Activated naive CD4-positive, alpha-beta T cell treated with anti-CD3 and anti-CD28 coated beads, Interleukin-2, amount 50 U/mL, for 16 hours (primary cell): ENCODE results near the gene RAPGEF2.
A peak's percentile ranks its signal among the peaks of the same experiment; 100 is the strongest.
"Not testable (repeated sequence)": the region's sequence is repeated elsewhere in the genome, so short reads cannot be mapped to it uniquely, and the experiment has no call there.

ENCODE experiments used
- DNase-seq: peaks from one replicate; pipeline ENCODE4 v3.0.0-alpha.2; 2020

The RAPGEF2 gene, protein sequence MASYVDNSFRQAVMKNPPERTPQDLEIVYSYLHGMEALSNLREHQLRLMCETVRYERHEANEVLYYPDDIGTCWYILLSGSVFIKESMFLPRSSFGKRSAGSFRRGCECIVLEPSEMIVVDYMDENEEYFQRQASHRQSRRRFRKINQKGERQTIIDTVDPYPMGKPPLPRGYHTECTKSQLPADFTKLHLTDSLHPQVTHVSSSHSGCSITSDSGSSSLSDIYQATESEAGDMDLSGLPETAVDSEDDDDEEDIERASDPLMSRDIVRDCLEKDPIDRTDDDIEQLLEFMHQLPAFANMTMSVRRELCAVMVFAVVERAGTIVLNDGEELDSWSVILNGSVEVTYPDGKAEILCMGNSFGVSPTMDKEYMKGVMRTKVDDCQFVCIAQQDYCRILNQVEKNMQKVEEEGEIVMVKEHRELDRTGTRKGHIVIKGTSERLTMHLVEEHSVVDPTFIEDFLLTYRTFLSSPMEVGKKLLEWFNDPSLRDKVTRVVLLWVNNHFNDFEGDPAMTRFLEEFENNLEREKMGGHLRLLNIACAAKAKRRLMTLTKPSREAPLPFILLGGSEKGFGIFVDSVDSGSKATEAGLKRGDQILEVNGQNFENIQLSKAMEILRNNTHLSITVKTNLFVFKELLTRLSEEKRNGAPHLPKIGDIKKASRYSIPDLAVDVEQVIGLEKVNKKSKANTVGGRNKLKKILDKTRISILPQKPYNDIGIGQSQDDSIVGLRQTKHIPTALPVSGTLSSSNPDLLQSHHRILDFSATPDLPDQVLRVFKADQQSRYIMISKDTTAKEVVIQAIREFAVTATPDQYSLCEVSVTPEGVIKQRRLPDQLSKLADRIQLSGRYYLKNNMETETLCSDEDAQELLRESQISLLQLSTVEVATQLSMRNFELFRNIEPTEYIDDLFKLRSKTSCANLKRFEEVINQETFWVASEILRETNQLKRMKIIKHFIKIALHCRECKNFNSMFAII (N-terminal part only)

DNA sequence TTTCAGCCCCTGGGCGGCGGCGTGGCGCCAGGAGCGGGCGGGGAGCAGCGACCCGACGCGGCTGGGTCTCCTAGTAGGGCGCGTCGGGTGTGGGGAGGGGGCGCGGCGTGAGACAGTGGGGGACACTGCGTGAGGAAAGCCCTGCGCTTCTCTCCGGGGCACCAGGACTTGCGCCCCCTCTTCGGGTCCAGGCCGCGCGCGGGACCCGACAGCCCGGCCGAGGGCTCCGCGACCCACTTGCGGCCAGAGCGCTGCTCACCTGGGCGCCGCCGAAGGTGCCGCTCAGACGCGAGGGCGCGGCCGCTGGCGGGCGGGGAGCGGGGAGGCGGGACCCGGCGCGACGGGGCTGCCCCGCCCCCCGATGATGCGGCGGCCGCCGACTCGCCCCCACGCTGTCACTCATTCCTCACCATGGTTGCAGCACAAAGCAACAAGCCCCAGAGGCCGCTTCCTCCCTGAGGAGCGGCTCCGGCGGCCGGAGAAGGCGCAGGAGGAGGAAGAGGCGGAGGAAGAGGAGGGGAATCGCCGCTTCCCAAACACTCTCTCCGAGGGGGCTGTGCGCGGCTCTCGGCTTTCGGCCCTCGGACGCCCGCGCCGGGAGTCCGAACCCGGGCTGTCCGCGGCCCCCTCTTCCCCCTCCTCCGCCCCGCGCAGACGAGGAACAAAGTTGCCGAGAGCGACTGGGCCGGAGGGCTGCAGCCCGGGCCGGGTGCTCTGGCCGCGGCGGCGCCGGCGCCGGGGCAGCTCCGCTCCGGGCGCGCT lies at the start of gene RAPGEF2:
RAPGEF2 (plus strand) TSS at position 458 of the 762 bp plus-strand sequence. CDS start 1,084 bp downstream, outside the sequence.
- DNase-seq = peak; percentile 86

DNA sequence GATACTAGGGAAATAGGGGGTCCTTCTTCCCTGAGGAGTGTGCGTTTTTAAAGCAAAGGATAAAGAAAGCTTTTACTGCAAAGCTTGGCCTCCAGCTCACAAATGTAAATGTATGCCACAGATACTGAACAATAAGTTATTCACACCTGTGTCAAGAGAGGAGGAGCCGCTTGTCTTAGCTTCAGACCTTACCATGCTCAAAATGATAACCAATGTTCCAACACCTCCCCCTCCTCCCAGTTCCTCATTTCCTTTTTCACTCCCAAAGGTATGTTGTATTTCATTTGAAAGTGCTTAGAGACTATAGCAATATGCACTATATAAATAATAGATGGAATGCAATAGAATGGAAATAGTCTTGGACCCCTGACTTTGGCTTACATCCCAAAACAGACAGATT lies 47.0 kb upstream of the RAPGEF2 start:
- DNase-seq = no peak

DNA sequence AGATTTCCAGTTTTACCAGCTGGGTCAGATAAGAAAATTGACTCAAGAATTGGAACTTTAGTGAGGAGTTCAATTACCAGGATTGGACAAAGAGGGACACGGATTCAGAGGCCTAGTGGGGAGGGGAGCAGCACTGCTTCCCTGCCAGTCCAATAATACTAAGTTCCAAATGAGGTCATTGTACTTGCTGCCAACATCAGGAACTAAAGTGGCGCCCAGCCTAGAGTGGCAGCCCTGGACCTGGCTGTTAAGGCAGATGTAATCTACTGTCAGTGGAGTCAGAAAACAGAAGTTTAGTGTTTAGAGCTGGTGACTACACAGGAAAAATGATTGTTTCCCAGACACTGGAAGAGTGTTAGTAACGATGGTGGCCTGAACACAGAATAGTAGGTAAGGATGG lies 42.7 kb upstream of the RAPGEF2 start:
- DNase-seq = no peak

DNA sequence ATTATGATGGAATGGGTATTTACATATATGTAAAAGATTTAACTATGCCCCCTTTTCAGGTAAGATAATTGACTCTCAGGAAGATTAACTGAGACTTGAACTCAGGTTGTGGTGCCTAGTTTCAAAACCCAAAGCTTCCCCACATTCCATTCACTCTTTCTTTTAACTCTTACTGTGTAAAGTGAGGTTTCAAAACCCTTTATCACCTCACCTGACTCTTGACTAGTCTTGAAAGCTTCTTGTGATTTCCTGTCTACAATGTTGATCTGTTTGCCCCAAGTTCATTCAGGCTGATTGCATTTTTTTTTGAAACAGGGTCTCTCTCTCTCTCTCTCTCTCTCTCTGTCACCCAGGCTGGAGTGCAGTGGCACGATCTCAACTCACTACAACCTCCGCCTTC lies 40.5 kb upstream of the RAPGEF2 start:
- no peak for DNase-seq

DNA sequence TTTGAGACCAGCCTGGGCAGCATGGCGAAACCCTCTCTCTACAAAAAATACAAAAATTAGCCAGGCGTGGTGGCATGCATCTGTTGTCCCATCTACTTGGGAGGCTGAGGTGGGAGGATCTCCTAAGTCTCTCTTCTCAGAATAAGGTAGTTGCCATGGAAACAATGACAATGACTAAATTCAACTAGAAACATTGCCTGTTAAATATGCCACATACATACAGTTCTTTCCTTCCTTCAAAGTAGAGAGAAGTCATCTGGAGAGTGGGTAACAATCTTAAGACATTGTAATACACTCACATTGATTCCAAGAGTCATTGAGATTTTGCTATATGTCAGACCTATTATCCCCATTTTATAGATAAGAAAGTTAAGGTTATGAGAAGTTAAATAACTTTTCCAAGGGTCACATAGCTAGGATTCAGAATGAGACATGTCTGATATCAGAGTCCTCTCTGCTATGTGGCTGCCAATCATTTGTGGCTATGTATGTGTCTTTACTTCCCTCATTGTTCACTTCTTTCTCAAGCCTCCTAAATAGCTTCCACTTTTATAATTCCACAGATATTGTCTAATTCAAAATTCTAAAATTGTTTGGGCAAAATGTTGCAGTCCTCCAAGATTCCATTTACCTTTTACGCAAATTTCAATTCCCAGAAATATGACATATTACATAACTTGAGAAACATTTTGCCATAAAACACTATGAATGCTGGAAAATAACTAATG lies 37.2 kb upstream of the RAPGEF2 start:
- DNase-seq = no peak

DNA sequence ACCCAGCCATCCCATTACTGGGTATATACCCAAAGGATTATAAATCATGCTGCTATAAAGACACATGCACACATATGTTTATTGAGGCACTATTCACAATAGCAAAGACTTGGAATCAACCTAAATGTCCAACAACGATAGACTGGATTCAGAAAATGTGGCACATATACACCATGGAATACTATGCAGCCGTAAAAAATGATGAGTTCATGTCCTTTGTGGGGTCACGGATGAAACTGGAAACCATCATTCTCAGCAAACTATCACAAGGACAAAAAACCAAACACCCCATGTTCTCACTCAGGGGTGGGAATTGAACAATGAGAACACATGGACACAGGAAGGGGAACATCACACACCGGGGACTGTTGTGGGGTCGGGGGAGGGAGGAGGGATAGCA lies 34.7 kb upstream of the RAPGEF2 start:
- not testable (repeated sequence) for DNase-seq

DNA sequence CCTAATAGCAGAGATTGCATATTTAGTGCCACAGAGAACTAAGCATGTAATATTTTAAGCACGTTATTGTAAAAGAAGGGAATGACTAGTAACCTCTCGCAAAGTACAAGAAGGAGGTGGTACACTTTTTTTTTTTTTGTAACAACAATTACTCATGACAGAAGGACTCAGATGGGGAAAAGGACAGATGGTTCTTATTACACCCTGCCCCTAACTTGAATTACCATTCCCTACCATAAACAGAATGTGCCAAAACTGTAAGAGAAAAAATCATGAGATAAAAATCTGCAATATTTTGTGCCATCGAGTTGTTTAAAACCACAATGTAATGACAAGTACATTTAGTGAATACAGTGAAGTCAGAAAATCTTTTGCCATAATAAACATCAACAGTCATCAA lies 33.0 kb upstream of the RAPGEF2 start:
- no peak for DNase-seq

DNA sequence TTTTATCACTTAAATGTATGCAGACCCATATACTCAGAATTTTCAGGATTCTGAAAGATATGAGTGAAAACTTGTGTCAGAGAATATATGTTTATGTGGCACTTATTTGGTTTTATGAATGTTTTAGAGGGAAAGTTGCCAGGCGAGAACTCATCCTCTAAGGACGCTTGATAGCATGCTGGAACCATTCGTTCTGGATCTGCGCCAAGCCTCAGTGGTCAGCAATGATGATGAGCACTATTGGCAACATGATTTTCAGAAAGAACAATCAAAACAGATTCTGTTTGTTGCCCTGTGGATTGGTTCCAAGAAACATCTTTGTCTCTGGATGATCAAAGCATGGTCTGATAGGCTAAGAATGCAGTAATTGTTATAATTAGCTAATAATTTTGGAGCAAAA lies 32.1 kb upstream of the RAPGEF2 start:
- DNase-seq = no peak

DNA sequence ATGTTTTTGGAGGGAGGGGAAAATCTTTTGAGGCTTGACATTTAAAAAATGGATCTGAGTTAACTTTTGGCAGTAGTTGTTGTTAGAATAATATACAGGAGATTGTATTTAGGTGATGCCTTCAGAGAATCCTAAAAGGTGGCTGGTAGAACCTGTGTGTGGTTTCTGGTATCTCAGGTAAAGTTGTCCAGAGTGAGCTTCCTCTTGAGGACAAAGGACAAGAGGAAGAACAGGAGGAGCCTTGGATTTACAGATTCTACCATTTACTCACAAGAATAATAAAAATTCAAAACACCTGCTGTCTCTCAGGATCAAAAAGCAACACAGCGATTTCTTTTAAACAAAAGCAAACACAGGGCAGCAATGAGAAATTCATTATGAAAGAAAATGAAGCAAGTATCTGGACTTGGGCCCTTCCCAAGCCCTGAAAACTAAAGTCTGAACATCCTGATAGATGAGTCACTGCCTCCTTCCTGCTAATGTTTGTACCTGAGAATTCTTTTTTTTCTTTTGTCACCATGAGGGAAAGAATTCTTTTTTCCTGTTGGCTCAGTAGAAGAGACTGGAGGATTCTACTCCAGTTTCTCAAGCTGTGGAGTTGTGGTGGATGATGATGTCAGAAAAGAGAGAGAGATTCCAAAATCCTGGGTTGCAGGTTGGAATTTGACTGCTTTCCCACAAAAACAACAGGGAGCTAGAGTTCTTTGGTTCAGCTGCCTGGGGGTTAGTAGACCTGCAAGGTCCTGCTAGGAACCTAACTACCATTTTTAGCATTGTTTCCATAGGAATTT lies 31.5 kb upstream of the RAPGEF2 start:
- DNase-seq = no peak

DNA sequence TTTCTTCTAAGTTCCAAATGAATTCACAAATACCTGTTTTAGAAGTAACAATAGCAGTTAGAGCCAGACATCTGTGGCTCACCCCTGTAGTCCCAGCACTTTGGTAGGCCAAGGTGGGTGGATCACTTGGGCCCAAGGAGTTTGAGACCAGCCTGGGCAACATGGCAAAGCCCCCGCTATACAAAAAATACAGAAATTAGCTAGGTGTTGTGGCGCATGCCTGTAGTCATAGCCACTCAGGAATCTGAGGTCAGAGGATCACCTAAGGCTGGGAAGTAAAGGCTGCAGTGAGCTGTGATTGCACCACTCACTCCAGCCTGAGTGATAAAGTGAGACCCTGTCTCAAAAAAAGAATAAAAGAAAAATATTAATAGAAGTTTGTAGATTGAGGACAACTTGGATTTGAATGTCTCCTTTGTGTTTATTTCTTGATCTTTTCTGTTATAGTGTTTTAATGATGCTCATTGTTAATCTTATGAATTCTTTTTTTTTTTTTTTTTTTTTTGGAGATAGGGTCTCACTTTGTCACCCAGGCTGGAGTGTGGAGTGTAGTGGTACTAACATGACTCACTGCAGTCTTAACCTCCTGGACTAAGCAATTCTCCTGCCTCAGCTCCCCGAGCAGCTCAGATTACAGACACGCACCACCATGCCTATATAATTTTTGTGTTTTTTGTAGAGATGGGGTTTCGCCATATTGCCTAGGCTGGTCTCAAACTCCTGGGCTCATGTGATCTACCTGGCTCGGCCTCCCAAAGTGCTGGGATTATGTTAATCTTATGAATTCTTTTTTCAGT lies 30.7 kb upstream of the RAPGEF2 start:
- DNase-seq = no peak

DNA sequence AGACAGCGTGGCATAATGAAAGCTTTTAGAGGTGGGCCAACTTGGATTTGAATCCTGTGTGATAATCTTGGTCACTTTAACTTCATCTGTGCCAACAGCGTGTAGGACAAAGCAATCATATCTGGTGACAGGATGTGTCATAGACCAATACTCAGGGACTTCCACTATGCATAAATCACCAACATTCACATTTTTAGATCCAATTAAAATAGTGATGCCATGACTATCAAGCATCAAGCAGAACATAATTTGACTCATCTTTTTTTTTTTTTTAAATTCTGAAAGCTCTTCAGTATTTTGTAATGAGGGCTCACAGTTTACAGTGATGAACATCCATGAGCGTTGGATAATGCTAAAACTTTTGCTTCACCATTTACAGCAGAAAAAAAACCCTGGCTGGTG lies 27.3 kb upstream of the RAPGEF2 start:
- DNase-seq = no peak

DNA sequence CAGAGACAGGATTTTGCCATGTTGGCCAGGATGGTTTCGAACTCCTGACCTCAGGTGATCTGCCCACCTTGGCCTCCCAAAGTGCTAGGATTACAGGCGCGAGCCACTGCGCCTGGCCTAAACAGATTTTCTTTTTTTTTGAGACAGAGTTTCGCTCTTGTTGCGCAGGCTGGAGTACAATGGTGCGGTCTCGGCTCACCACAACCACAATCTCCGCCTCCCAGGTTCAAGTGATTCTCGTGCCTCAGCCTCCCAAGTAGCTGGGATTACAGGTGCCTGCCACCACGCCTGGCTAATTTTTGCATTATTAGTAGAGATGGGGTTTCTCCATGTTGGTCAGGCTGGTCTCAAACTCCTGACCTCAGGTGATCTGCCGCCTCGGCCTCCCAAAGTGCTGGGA lies 25.9 kb upstream of the RAPGEF2 start:
- DNase-seq = not testable (repeated sequence)

DNA sequence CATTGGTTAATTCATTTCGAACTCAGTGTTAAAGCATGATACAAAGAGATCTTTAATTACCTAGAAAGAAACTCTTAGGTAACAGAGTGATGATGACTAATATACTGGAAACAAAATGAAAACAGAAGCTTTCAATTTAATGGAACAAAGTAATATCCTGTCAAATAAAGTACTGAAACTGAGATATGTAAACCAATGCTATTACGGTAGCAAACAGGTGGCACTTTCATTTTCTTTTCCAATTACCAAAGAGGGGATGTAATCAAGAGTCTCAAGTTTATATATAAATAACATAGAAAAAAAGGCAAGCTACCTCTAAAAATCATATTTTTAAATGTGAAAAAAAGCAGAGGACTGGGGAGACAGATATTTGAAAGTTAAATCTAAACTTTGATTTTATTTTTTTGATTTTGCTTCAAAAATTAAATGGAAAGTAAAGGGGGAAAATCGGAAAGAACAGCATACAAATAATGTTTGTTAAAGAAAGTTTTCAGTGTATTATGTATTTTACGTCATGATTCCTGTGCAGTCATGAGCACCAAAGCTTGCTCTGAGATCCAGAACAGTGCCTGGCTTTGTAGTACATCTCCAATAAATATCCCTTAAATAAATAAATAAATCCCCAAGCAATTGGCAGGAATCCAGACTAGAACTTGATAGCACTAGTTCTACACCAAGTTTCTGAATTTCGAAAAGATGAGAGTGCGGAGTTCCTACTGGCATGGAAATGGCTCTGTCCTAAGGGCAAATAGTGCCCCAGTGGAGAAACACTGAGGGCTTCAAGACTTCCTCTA lies 25.0 kb upstream of the RAPGEF2 start:
- no peak for DNase-seq

DNA sequence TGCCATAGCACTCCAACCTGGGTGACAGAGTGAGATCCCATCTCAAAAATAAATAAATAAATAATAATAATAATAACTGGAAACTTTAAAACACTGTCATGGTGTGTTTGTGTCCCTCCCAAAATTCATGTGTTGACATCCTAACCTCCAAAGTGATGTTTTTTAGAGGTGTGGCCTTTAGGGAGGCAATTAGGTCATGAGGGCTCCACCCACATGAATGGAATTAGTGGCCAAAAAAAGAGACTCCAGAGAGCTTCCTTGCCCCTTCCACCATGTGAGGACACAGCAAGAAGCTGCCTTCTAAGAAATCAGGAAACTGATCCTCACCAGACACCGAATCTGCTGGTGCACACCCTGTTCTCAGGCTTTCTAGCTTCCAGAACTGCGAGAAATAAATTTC lies 23.8 kb upstream of the RAPGEF2 start:
- no peak for DNase-seq

DNA sequence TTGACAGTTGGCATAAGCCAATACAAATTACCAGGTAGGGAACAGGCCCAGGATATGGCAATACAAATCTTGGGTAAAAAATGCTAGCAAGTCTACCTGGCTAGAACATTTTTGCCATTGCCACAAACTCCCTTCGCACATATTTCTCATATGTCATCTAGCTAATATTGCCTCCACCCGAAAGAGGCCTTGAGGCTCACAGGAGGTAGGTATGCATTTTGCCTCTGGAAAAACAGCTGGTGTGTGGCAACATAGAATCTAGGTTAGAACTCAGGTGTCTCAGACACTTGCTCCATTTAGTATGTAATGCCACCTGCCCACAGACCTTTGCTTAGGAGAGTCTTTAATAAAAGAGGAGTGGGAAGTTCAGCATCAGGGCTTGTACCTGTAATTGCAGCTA lies 16.3 kb upstream of the RAPGEF2 start:
- no peak for DNase-seq

DNA sequence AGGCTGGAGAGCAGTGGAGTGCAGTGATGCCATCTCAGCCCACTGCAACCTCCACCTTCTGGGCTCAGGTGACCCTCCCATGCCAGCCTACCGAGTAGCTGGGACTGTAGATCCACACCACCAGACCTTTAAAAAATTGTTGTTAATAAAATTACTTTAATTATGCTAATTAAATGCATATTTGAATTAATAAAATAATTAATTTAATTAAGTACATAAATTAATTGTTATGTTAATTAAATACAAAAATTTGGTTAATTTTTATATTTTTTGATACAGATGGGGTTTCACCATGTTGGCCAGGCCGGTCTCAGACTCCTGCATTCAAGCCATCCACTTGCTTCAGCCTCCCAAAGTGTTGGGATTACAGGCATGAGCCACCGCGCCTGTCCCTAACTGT lies 12.6 kb upstream of the RAPGEF2 start:
- no peak for DNase-seq

DNA sequence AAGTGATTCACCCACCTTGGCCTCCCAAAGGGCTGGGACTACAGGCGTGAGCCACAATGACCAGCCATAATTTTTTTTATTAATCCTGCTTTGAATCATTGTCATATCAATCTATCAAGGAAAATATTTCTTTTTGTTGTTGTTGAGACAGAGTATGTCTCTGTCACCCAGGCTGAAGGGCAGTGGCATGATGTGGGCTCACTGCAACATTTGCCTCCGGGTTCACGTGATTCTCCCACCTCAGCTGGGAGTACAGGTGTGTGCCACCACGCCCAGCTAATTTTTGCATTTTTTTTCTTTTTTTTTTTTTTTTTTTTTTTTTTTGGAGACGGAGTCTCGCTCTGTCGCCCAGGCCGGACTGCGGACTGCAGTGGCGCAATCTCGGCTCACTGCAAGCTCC lies 8.7 kb upstream of the RAPGEF2 start:
- not testable (repeated sequence) for DNase-seq

DNA sequence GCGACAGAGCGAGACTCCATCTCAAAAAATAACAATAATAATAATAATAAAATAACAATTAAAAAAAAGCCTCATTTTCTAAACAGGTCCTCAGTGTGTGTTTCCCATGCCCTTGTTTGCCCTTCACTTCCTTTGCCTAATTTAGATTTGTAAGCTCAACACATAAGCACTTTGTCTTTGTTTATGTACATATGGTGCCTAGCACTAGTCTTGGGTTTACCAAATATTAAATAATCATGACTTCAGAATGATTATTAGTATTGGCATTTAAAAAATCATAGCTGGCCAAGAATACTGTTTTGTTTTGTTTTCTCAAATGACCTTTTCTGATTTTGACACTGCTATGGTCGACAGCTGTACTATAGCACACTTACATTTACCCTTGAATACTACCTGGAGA lies 6.4 kb upstream of the RAPGEF2 start:
- no peak for DNase-seq

DNA sequence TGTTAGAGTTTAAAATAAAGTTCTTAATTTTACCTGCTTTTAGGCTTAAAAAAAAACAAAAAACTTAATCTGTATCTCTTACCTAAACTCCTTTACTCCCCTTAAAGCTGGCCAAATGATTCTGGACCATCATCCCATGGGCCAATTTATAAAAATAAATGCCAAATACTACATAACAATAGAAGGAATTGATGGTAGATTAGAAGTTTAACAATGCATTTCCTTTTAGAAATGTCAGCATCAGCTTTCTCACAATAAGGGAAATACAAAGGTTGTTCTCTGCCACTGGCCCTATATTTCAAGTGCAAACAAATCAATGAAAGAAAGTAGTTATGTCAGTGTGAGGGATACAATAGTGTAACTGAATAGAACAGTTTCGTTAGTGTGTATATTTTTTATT lies 5.7 kb upstream of the RAPGEF2 start:
- DNase-seq = no peak

DNA sequence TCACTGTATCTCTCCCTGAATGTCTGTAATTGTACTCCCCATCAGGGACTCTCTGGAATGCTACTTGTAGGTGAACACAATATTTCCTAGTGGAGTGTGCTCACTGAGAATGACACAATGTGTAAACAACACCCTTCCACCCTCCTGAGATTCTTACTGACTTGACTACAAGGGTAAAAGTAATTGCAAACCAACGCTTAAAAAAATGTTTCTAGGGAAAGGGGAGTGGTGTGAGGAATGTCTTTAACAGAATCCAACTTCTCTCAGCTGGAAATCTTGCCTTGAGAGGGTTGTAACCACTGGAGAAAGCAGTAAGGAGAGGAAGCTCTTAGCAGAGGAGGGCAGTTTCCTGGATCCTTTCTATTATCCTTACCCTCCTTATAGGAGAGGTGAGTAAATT lies 5.1 kb upstream of the RAPGEF2 start:
- DNase-seq = no peak
